Measurements from ENCODE around the gene TUBB3. TPM values are rescaled to one million over a fixed set of nuclear protein-coding genes. Genes with fewer than 3 reads are reported as not detected.

The TUBB3 gene
- total and polyA plus RNA-seq, 2 of the 4 experiments (the other 2 are of a cell fraction) = 311 to 410 TPM

DNA sequence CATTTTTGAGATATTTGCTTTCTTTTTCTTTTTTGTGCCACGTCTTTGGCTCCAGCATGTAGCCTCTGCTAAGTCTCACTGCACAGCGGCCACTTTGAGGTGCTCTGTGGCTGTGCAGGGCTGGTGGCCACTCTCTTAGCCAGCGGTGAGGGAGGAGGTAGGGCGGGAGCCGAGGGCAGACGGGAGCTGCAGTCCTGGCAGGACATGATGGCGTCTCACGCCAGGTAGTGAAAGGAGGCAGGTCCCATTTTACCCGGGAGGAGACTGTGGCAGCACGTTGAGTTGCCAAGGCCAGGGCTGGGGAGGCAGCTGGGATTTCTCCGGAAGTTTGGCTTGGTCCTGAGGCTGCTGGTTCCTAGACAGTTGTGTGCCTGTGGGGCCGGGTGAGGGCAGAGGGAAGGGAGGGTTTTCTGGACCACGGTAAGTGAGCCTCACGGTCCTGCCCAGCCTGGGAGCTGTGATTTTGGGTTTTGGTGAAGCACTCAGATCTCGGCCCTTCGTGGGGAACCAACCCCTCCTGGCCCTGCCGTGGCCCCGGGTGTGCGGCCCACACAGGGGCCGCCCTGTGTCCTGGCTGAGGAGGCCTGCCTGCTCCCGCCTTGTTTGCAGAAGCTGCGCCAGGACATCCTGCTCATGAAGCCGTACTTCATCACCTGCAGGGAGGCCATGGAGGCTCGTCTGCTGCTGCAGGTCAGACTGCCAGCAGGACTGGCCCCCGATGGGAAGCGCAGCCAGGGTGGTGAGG lies 39.8 kb downstream of the TUBB3 start:
- H3K14ac ChIP-seq (replicated peaks; ENCODE audit: low read depth, low read length) = no peak overlapping the region
- peaks cover 2% of the 10 kb centered on the region; the same call in 1 of the 2 replicates for H3K9me1 ChIP-seq (ENCODE audit: insufficient read depth, low read length)
- peaks cover 0 to 17% of the 10 kb centered on the region in 2 experiments; a peak in 2 of 4 replicates for H3K79me1 ChIP-seq (ENCODE audit: low read depth in 1 of 2, low read length in 2 of 2)
- no peak overlapping the region for H2BK15ac ChIP-seq (ENCODE audit: low read depth, low read length)
- 91% methylated on average over 17 of the region's 26 CpGs; no CpG with 5 or more reads in 1 of the 2 experiments for WGBS, 2 experiments (ENCODE audit: extremely low coverage in 2 of 2, insufficient read length in 1 of 2)
- H2AFZ ChIP-seq (replicated peaks; ENCODE audit: low read length, poor library complexity) = no peak overlapping the region
- H3K4me3 ChIP-seq (ENCODE audit: insufficient read depth, low read depth, low read length) = no peak overlapping the region
- H3K4me1 ChIP-seq (ENCODE audit: control insufficient read depth, insufficient read depth, low read length) = no peaks in the 10 kb centered on the region
- H2BK120ac ChIP-seq (ENCODE audit: low read depth, low read length) = no peak overlapping the region
- ATAC-seq (ENCODE audit: low read depth) (no peak), DNase-seq (no peak)
- no peak overlapping the region for H4K8ac ChIP-seq (ENCODE audit: low read depth in 2 of 2, low read length in 2 of 2)
- H2BK20ac ChIP-seq (ENCODE audit: low read depth, low read length) = no peak overlapping the region
- POLR2A ChIA-PET (ENCODE audit: unreplicated experiment) = no interaction called here
- H3K18ac ChIP-seq (ENCODE audit: low read depth, low read length) = no peak overlapping the region
- no peaks in the 10 kb centered on the region for H3K9me3 ChIP-seq (ENCODE audit: control insufficient read depth, insufficient read depth, low read length)
- in situ Hi-C loops (cut with MboI; ENCODE audit: low sequenced_read_pairs) (no loop called here), intact Hi-C loops (cut with micrococcal nuclease) (no loop called here), dilution Hi-C loops (cut with HindIII; ENCODE audit: low sequenced_read_pairs, unreplicated experiment) (no loop called here)
- no peak overlapping the region for H3K4ac ChIP-seq (ENCODE audit: low read depth, low read length)
- no peak overlapping the region for H3K27ac ChIP-seq (ENCODE audit: insufficient read depth, low read length)
- BruUV-seq (replicated peaks) = no TSS peak
- peaks cover 39% of the 10 kb centered on the region for H3K36me3 ChIP-seq (ENCODE audit: control insufficient read depth, insufficient read depth, low read length)
- H4K5ac ChIP-seq (ENCODE audit: low read depth, low read length) = no peak overlapping the region
- TF ChIP-seq RCOR1 (IDR thresholded peaks at IDR 0.05; ENCODE audit: insufficient replicate concordance, low read length) (no peak), POLR2A (IDR thresholded peaks at IDR 0.05; ENCODE audit: low read depth, low read length) (no peak), SMC3 (IDR thresholded peaks at IDR 0.05; ENCODE audit: low read depth, low read length) (no peak), MXI1 (IDR thresholded peaks at IDR 0.05; ENCODE audit: borderline replicate concordance, low read depth, low read length) (no peak), CEBPB (IDR thresholded peaks at IDR 0.05; ENCODE audit: low read depth, low read length) (no peak), CHD1 (IDR thresholded peaks at IDR 0.05; ENCODE audit: low read depth, low read length) (no peak), MAFK (IDR thresholded peaks at IDR 0.05; ENCODE audit: low read depth, low read length) (no peak), ELK1 (IDR thresholded peaks at IDR 0.05; ENCODE audit: borderline replicate concordance, low read depth, low read length) (no peak)
- TF ChIP-seq, protein P1, sequence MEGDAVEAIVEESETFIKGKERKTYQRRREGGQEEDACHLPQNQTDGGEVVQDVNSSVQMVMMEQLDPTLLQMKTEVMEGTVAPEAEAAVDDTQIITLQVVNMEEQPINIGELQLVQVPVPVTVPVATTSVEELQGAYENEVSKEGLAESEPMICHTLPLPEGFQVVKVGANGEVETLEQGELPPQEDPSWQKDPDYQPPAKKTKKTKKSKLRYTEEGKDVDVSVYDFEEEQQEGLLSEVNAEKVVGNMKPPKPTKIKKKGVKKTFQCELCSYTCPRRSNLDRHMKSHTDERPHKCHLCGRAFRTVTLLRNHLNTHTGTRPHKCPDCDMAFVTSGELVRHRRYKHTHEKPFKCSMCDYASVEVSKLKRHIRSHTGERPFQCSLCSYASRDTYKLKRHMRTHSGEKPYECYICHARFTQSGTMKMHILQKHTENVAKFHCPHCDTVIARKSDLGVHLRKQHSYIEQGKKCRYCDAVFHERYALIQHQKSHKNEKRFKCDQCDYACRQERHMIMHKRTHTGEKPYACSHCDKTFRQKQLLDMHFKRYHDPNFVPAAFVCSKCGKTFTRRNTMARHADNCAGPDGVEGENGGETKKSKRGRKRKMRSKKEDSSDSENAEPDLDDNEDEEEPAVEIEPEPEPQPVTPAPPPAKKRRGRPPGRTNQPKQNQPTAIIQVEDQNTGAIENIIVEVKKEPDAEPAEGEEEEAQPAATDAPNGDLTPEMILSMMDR (conservative IDR thresholded peaks at IDR 0.05; ENCODE audit: low read depth, low read length) = no peak
- TF ChIP-seq, protein P2, sequence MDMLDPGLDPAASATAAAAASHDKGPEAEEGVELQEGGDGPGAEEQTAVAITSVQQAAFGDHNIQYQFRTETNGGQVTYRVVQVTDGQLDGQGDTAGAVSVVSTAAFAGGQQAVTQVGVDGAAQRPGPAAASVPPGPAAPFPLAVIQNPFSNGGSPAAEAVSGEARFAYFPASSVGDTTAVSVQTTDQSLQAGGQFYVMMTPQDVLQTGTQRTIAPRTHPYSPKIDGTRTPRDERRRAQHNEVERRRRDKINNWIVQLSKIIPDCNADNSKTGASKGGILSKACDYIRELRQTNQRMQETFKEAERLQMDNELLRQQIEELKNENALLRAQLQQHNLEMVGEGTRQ (IDR thresholded peaks at IDR 0.05; ENCODE audit: low read depth, low read length) = no peak
- no peak overlapping the region for H3K9ac ChIP-seq (ENCODE audit: low read depth, low read length)
- no peak overlapping the region for H2BK5ac ChIP-seq (ENCODE audit: low read depth, low read length, poor library complexity, severe bottlenecking)
- no peak overlapping the region for H3K4me2 ChIP-seq (ENCODE audit: low read depth, low read length)
- peaks cover 4% of the 10 kb centered on the region; the same call in 1 of the 2 replicates for H4K20me1 ChIP-seq (ENCODE audit: insufficient read depth, low read length)
- H3K27me3 ChIP-seq (ENCODE audit: control insufficient read depth, insufficient read depth, low read length) = no peaks in the 10 kb centered on the region
- no peak overlapping the region for H3K23ac ChIP-seq (ENCODE audit: low read depth, low read length)
- H2AK5ac ChIP-seq (ENCODE audit: low read depth, low read length) = no peak overlapping the region
- H2AK9ac ChIP-seq (replicated peaks; ENCODE audit: low read depth, low read length, poor library complexity) = no peak overlapping the region
- no peak overlapping the region for H4K91ac ChIP-seq (ENCODE audit: insufficient read depth, low read depth, low read length)
- CTCF ChIA-PET = no interaction called here
- H3K56ac ChIP-seq (ENCODE audit: extremely low read depth, insufficient read depth, low read length) = no peak overlapping the region

All from IMR-90 (cell line).